ENCODE results near the gene SNX10.

DNA sequence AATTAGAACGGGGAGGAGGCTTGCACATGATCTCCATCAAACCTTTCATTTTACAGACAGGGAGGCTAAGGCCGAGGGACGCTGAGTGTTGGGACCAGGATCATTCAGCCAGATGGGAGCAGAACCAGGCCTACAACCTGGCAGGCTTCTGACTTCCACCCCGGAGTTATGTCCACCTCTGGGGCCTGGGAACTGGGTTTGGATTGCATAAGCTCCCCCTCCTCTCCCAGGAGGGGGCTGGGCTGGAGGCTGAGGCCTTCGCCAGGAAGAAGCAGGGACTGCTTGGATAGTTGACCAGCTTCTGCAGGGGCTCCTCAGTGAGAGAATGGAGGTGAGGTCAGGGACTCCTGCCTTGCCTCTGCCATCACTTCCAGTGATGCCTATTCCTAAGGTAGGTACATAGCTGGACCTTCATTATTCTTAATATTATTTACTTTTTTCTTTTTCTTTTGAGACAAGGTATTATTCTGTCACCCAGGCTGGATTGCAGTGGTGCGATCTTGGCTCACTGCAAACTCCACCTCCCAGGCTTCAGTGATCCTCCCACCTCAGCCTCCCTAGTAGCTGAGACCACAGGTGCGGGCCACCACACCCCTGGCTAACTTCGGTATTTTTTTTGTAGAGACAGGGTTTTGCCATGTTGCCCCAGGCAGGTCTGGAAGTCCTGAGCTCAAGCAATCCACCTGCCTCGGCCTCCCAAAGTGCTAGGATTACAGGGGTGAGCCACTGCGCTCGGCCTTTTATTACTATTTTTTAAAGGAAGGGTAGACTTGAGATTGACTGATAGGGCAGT, 1.3 kb downstream of the SNX10 start:
- TF ChIP-seq, protein P1, sequence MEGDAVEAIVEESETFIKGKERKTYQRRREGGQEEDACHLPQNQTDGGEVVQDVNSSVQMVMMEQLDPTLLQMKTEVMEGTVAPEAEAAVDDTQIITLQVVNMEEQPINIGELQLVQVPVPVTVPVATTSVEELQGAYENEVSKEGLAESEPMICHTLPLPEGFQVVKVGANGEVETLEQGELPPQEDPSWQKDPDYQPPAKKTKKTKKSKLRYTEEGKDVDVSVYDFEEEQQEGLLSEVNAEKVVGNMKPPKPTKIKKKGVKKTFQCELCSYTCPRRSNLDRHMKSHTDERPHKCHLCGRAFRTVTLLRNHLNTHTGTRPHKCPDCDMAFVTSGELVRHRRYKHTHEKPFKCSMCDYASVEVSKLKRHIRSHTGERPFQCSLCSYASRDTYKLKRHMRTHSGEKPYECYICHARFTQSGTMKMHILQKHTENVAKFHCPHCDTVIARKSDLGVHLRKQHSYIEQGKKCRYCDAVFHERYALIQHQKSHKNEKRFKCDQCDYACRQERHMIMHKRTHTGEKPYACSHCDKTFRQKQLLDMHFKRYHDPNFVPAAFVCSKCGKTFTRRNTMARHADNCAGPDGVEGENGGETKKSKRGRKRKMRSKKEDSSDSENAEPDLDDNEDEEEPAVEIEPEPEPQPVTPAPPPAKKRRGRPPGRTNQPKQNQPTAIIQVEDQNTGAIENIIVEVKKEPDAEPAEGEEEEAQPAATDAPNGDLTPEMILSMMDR (IDR thresholded peaks at IDR 0.05): no peak
- no peak for TF ChIP-seq POLR2A (IDR thresholded peaks at IDR 0.05)
